Stimulated activated CD4-positive, alpha-beta T cell treated with anti-CD3 and anti-CD28 coated beads, Interleukin-12 subunit alpha, Interleukin-12 subunit beta, amount 100 ng/mL, for 24 hours (primary cell): ENCODE measurements around the gene CACNA2D2.
A peak's percentile ranks its signal among the peaks of the same experiment; 100 is the strongest.

Experiments used
- DNase-seq, 2 experiments: peaks; one replicate each; pipeline ENCODE4 v3.0.0-alpha.2; 2020; ENCODE audit warnings: low read depth in 2 of 2

CACNA2D2 gene

GRCh38 chr3:50428007-50428633 lies 75.3 kb downstream of the CACNA2D2 start:
- DNase-seq, result no peak

- DNase-seq, result no peak
Measured at GRCh38 chr3:50427217-50427616, 76.2 kb downstream of the CACNA2D2 start.

- DNase-seq, result no peak
Measured at GRCh38 chr3:50425911-50426310, 77.5 kb downstream of the CACNA2D2 start.

GRCh38 chr3:50423543-50423942 lies 79.9 kb downstream of the CACNA2D2 start:
- no peak for DNase-seq

GRCh38 chr3:50422153-50422552 lies 81.3 kb downstream of the CACNA2D2 start:
- DNase-seq, result no peak

- no peak for DNase-seq
Measured at GRCh38 chr3:50419595-50420370, 83.7 kb downstream of the CACNA2D2 start.

GRCh38 chr3:50418850-50419249 lies 84.6 kb downstream of the CACNA2D2 start:
- DNase-seq, result no peak

- no peak for DNase-seq
Measured at GRCh38 chr3:50417637-50418033, 85.8 kb downstream of the CACNA2D2 start.

- DNase-seq, result no peak
Measured at GRCh38 chr3:50416736-50417636, 86.4 kb downstream of the CACNA2D2 start.

GRCh38 chr3:50415816-50416215 lies 87.6 kb downstream of the CACNA2D2 start:
- DNase-seq, result no peak

GRCh38 chr3:50415061-50415460 lies 88.4 kb downstream of the CACNA2D2 start:
- DNase-seq, result no peak

- no peak for DNase-seq
Measured at GRCh38 chr3:50414616-50415015, 88.8 kb downstream of the CACNA2D2 start.

GRCh38 chr3:50412231-50412754 lies 91.1 kb downstream of the CACNA2D2 start:
- no peak for DNase-seq

- no peak for DNase-seq
Measured at GRCh38 chr3:50411229-50411628, 92.2 kb downstream of the CACNA2D2 start.

- no peak for DNase-seq
Measured at GRCh38 chr3:50410608-50411139, 92.8 kb downstream of the CACNA2D2 start.

GRCh38 chr3:50410185-50410584 lies 93.2 kb downstream of the CACNA2D2 start:
- DNase-seq, result no peak

- DNase-seq, result no peak
Measured at GRCh38 chr3:50408443-50408944, 94.9 kb downstream of the CACNA2D2 start.

- DNase-seq, result no peak
Measured at GRCh38 chr3:50406487-50406886, 96.9 kb downstream of the CACNA2D2 start.

- DNase-seq, result peak in 1 of 2 experiments; percentile 6
Measured at GRCh38 chr3:50405249-50405648, 98.2 kb downstream of the CACNA2D2 start.

GRCh38 chr3:50401978-50402595 lies 101.3 kb downstream of the CACNA2D2 start:
- no peak for DNase-seq

- DNase-seq, result no peak
Measured at GRCh38 chr3:50396502-50396901, 106.9 kb downstream of the CACNA2D2 start.
